Esophagus mucosa (tissue), 1 donor: ENCODE data around the gene CCT7. TPM values are rescaled to one million over a fixed set of nuclear protein-coding genes. Genes with fewer than 3 reads are reported as not detected.

Source experiments
- ATAC-seq: fragments of 200-7000 bp; cut with Tn5 transposase; one replicate; pipeline ENCODE4 v1.9.1; 2020
- total RNA-seq: library from RNA; stranded (reverse); gene quantifications from one replicate; pipeline ENCODE4 v1.2.4, GENCODE V29; 2023
- donor health status: DM: yes; HTN: yes; CAD: no.

Gene CCT7
- total RNA-seq, 1 donor from 2014 or later, result 253 TPM

DNA sequence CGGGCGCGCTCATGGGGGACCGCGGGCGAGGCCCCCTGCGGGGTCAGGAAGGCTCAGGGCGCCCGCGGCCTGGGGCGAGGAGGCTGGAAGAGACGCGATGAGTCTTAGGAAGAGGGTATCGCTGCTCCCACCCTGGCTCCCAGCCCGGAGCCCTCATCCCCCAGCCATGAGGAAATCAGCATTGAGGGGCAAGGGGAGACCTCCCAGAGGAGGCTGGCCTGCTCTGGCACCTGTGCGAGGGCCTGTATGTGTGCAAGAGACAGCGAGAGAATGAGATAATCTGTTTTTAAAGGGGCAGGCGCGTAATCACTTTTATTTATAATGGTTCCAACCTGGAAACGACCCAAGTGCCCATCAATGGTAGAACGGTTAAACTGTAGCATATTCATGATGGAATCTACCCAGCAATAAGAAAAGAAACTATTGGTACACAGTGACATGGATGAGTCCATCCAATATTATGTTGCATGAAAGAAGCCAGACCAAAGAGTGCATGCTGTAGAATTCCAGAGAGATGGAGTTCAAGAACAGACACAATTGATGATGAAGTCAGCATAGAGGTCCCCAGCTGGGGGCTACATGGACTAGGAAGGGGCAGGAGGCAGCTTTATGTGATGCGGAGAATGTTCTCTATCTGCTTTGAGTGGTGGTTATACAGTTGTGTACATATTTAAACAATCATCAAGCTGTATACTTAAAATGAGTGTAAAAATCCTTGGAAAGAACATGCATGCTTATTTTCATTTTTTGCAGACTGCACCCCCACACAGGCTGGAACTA, 35.8 kb downstream of the CCT7 start:
- no peak for ATAC-seq

- ATAC-seq, result no peak
These were observed 38.2 kb downstream of the CCT7 start for GRCh38 chr2:73272270-73272669.

- no peak for ATAC-seq
These were observed 45.7 kb downstream of the CCT7 start for GRCh38 chr2:73279852-73280251.

DNA sequence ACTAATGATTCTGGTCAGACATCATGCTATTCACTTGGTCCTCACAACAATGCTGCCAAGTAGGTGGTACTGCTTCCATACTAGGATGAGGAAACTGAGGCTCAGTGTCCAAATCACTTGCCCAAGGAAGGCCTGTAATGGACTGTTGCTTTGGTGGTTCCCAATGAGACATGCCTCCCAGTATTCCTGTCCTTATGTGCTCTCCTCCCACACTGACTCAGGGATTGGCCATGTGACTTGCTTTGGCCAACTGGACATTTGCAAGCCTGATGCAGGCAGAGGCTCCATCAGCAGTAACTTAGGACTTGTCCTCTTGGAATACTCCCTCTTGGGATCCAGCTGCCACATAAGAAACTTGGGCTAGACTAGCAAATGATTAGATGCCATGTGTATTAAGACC, 47.1 kb downstream of the CCT7 start:
- no peak for ATAC-seq

DNA sequence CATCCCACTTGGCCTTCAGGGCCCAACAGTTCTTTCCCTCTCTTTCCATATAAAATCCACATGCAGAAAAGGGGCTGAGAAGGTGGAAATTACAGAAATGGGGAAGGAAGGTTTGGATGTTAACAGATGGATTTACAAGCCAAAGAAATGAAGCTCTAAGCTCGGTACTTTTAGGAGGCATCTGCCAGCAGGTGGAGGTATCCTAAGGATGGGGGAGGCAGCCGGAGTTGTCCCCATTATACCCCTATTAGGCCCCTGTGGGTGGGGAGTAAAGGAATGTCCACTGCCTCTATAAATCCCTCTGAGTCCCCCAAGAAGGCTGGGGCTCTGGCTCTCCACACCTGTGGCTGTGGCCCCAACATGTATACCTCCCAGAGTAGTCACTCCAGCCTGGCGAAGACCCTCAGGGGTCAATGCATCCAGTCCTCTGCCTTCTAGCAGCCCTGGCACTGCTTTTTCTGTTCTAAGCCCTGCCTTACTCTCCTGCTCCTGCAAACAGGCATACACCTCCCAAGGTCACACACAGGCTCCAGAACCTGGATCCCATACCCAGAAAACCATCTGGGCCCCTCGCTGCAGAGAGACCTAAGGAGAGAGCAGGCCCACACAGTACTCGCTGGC, 48.9 kb downstream of the CCT7 start:
- ATAC-seq, result no peak

- ATAC-seq, result peak; percentile 11
These were observed 49.6 kb downstream of the CCT7 start for GRCh38 chr2:73283545-73284295.

DNA sequence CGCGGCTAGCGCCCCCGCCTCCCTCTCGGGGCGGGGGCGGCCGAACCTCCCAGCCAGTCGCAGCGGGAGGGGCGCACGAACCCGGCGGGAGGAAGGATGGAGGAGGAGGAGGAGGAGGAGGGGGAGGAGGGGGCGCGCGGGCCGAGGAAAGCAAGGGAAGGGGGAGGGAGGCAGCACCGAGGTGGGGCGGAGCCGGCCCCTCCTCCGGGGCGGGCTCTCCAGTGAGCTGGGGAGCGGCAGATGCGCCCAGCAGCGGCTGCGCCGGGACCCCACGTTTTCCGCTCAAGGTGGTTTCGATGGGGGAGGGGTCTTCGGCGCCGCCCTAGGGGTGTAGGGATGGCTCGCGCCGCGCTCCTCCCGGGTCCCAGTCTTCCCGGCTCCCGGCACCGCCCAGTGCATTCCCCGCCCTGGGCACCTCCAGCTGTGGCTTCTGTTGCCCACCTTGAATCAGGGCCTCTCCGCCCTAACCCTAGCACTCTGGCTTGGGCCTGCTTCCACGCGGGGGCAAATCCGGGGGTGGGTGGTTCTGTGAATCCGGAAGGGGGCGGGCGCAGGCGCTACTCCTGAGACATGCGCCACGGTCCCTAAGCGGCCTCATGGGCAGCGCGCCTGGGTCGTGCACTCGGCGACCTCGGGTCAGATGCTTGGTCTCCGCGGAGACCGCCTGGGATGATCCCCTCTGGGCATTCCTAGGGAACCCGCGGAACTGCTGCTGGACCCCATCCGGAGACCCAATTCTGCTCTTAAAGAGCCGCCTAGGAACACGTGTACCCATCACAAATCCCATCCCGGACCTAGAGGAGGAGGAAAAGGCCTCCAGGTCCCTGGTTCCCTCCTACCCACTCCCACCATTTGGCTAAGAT, 50.4 kb downstream of the CCT7 start, which contains the start of gene FBXO41:
Gene FBXO41 (minus strand): TSS at position 183 of the 863 bp plus-strand sequence. CDS start 14,848 bp downstream, outside the sequence.
- peak; percentile 55 for ATAC-seq

- peak; percentile 53 for ATAC-seq
These were observed 51.1 kb downstream of the CCT7 start for GRCh38 chr2:73285159-73285739.

DNA sequence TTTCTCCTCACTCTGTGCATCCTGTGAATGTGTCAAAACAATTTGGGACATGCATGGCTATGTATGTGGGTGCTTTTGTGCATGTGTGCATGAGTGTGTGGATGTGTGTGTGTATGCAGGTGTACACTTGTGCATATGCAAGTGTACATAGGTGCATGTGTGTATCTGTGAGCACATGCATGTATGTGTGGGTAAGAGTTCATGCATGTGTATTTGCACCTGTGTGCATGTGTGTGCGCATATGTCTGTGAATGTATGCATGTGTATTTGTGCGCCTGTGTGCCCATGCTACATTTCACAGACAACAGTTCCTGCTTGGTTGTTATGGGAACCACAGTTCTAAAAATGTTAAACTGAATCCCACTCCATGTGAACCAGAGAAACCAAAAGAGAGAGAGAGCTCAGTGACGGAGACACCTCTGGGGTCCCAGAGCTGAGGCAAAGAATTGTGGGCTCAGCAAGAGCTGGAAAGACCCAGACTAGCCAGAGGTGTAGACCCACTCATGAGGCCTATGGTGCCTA, 52.1 kb downstream of the CCT7 start:
- ATAC-seq, result no peak

- ATAC-seq, result no peak
These were observed 55.2 kb downstream of the CCT7 start for GRCh38 chr2:73289304-73289703.

GRCh38 chr2:73290049-73290839, 56.1 kb downstream of the CCT7 start:
- peak; percentile 30 for ATAC-seq

DNA sequence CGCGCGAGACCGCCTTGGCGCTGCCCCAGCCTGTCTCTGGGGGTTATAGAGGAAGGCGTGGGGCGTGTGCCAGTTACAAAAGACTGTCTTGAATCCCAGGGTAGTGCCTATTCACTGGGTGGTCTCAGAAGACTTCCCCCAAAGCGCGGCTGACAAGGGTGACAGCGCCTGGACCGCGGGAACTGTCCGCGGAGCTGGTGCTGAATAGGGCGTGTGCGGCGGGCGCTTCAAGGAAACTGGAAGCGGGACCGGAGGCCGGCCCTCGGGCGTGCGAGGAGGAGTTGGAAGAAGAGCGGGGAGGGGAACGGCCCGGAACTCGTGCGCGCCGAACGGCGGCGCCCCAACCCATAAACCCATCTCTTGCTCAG, 57.0 kb downstream of the CCT7 start:
- peak; percentile 47 for ATAC-seq

DNA sequence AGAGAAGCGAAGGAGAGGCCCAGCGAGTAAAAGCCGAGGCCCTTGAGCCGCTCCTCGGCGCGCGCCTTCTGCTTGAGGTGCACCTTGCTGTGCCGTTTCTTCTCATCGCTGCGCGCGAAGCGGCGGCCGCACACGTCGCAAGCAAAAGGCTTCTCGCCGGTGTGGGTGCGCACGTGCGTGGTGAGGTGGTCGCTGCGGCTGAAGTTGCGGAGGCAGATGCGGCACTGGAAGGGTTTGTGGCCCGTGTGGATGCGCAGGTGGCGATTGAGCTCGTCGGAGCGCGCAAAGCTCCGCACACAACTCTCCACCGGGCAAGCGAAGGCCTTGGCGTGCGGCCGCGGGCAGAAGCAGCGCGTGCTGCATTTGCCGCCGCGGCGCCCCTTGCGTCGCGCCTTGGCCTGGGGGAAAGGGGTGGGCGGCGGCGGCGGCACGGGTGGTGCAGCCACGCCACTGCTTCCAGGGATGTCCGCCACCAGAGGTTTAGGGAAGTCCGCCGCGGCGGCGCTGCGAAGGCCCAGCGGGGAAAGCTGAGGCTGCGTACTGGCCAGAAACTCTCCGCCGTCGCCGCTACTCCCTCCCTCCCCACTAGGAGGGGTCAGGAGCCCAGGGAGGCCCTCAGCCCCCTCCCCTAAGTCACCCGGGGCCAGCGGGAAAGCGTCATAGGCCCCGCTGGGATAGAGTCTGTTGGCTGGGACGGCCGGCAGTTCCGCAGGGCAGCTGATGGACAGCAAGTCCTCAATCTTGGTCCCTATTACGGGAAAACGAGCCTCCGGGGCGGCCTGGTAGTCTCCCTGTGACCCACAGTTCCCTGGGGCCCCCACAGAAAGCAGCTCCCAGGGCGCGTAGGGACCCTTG, 57.6 kb downstream of the CCT7 start:
- ATAC-seq, result no peak

DNA sequence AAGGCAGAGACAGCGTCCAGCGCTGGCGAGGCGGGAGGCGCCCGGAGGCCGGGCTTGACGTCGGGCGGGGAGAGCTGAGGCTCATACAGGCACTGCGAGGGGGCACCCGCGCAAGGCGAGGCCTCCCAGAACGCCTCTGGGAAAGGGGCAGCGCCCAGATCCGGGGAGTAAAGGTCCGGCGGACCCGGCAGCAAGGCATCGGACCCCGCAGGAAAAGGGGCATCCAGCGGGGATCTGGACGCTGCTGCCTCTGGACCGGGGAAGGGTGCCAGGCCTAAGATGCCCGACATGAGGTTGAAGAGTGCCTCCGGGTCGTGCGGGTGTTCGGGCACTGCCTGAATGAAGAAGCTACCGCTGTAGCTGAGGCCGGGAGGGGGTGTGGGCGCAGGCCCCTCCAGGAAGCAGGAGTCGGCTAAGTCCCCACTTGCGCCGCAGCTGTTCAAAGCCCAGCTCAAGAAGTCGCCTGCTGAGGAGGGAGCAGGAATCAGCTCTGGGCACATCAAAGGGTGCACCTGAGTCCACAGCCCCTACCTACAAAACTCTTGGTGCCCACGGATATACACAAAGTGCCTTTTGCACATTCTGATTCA, 58.3 kb downstream of the CCT7 start:
- no peak for ATAC-seq

DNA sequence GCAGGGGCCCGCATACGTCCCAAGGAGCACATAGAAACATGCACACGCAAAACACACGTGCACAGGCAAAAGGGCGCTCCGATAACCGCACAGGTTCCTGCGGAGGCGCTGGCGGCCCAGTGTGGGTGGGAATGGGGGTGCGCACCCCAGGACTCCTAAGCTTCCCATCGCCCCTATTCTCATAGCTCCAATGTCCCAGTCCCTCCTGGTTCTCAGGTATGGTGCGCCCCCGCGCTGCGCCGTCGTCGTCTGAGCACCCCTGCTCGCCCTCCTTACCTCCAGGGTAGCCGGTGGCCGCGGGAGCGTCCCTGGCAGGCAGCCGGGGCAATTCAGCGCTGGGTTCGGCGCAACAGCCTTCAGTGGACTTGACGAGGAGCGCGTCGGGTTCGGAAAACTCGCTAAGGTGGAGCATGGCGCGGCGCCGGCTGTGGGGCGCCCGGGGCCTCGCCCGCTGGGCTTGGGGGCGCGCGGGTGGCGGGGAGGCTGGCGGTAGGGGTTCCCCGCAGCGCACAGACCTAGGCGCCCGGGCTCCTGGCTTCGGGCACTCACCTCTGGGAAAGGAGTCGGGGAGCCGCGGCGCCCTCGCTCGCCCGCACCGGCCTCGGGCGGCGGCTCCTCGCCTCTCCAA, 58.9 kb downstream of the CCT7 start:
- ATAC-seq, result peak; percentile 3

DNA sequence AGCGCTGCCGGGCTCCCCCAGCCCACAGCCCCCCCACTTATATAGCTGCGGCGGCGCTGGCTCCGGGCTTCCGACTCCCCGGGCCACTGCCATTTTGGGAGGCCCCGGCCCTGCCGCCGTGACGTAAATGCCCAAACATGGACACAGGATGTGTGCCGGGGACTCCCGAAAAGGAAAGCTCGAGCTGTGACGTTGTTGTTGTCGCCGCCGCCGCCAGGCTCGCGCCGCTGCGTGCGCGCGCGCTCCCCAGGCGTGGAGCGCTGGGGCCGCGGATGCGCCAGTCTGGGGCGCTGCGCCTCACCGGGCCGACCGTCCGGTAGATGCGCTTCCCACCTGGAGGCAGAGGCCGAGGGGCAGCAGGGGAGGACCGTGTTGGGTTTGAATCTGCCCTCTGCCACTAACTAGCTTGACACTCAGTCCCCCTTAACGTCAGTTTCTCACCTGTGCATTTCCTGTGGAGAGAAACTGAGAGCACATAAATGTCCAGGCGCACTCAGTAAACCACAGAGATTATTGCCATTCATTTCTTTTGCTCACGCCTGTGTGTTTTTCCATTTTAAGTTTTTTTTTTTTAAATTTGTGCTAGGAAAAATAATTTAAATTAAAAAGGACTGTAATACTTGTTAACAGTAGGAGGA, 59.5 kb downstream of the CCT7 start, which contains the start of gene EGR4:
Gene EGR4 (minus strand): TSS at position 15 of the 638 bp plus-strand sequence. CDS start 231 bp downstream, outside the sequence.
- ATAC-seq, result peak; percentile 71

DNA sequence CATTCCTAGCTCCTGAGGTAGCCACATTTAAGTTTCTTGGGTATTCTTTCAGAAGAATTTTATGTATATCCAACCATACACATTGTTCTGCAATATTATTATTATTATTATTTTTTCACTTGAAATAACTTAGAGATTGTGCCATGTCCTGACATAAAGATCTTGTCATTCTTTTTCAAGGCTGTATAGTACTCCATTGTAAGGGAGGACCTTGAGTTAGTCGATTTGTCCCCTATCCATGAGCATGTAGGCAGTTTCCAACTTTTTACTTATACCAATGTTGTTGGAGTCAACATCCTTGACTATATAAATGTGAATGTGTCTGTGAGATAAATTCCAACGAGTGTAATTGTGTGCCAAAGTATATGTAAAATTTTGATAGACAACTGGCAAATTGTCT, 60.1 kb downstream of the CCT7 start:
- no peak for ATAC-seq

- peak; percentile 60 for ATAC-seq
These were observed 61.8 kb downstream of the CCT7 start for GRCh38 chr2:73295751-73296400.
